Measurements from ENCODE around the gene YJU2. TPM values are rescaled to one million over a fixed set of nuclear protein-coding genes. Genes with fewer than 3 reads are reported as not detected.

YJU2 gene
- total and polyA plus RNA-seq, 9 donors: 18.4 to 33.1 (median 21.5) TPM

DNA sequence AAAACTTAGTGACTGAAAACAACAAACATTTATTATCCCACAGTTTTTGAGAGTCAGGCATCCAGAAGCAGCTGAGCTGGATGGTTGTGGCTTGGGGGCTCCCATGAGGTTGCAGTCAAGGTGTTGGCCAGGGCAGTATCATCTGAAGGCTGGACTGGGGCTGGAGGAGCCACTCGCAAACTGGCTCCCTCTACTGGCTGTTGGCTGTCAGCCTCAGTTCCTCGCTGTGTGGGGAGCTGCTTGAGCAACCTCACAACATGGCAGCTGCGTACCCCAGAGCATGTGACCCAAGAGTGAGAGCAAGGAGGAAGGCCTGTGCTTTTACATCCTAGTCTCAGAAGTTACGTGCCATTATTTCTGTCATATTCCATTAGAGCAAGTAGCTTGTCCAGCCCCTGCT, 9.7 kb downstream of the YJU2 start:
- peaks cover 4% of the 10 kb centered on the region for H3K36me3 ChIP-seq

DNA sequence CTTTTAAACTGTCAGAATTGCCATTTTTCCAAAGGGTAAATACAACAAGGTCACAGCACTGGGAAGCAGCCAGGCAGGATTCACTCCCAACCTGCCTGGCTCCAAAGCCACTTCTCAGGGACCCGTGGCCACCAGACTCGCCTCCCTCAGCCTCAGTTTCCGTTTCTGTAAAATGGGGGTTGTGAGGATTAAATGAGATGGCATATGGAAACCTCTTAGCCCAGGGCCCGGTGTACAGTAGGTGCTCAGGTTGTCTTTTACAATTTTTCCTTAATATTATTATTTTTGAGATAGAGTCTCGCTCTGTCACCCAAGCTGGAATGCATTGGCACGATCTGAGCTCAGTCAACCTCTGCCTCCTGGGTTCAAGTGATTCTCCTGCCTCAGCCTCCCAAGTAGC, 10.1 kb downstream of the YJU2 start:
- Histone ChIP-seq H3K27me3 (no peaks in the 10 kb centered on the region), H3K36me3 (peaks cover 4% of the 10 kb centered on the region), H3K27ac (no peak overlapping the region), H3K4me3 (no peak overlapping the region), H3K9me3 (peaks cover 0 to 10% of the 10 kb centered on the region in 2 donors), H3K4me1 (ENCODE audit: insufficient read depth) (no peaks in the 10 kb centered on the region)
- intact Hi-C loops (cut with DNase I): no loop called here
- DNase-seq: no peak
- TF ChIP-seq EP300 (IDR thresholded peaks at IDR 0.05): no peak
- TF ChIP-seq POLR2A (IDR thresholded peaks at IDR 0.05): no peak
- TF ChIP-seq, protein P1, sequence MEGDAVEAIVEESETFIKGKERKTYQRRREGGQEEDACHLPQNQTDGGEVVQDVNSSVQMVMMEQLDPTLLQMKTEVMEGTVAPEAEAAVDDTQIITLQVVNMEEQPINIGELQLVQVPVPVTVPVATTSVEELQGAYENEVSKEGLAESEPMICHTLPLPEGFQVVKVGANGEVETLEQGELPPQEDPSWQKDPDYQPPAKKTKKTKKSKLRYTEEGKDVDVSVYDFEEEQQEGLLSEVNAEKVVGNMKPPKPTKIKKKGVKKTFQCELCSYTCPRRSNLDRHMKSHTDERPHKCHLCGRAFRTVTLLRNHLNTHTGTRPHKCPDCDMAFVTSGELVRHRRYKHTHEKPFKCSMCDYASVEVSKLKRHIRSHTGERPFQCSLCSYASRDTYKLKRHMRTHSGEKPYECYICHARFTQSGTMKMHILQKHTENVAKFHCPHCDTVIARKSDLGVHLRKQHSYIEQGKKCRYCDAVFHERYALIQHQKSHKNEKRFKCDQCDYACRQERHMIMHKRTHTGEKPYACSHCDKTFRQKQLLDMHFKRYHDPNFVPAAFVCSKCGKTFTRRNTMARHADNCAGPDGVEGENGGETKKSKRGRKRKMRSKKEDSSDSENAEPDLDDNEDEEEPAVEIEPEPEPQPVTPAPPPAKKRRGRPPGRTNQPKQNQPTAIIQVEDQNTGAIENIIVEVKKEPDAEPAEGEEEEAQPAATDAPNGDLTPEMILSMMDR (IDR thresholded peaks at IDR 0.05): no peak
- 79 to 88% (median 84%) methylated on average over 6 of the region's 6 CpGs for WGBS, 3 donors

More for the DNA sequence above, 9.7 kb downstream of the YJU2 start:
- H3K4me1 ChIP-seq (ENCODE audit: insufficient read depth): no peaks in the 10 kb centered on the region
- intact Hi-C loops (cut with DNase I): no loop called here
- no peak overlapping the region for H3K27ac ChIP-seq
- TF ChIP-seq POLR2A (IDR thresholded peaks at IDR 0.05) (no peak), EP300 (IDR thresholded peaks at IDR 0.05) (no peak)
- TF ChIP-seq, protein P1 (IDR thresholded peaks at IDR 0.05): no peak
- DNase-seq: no peak
- peaks cover 0 to 10% of the 10 kb centered on the region in 2 donors for H3K9me3 ChIP-seq
- no peaks in the 10 kb centered on the region for H3K27me3 ChIP-seq
- H3K4me3 ChIP-seq: no peak overlapping the region
- WGBS, 3 donors: 97 to 100% (median 98%) methylated on average over 4 of the region's 4 CpGs

GRCh38 chr19:4258181-4258580, 11.3 kb downstream of the YJU2 start:
- H3K9me3 ChIP-seq: peaks cover 0 to 10% of the 10 kb centered on the region in 2 donors
- DNase-seq: no peak
- 90 to 91% (median 90%) methylated on average over 28 of the region's 28 CpGs for WGBS, 3 donors
- H3K4me1 ChIP-seq (ENCODE audit: insufficient read depth): no peaks in the 10 kb centered on the region
- no peaks in the 10 kb centered on the region for H3K27me3 ChIP-seq
- peaks cover 4% of the 10 kb centered on the region for H3K36me3 ChIP-seq
- H3K4me3 ChIP-seq: no peak overlapping the region
- TF ChIP-seq, protein P1 (IDR thresholded peaks at IDR 0.05): no peak
- TF ChIP-seq POLR2A (IDR thresholded peaks at IDR 0.05) (no peak), EP300 (IDR thresholded peaks at IDR 0.05) (no peak)
- intact Hi-C loops (cut with DNase I): no loop called here
- no peak overlapping the region for H3K27ac ChIP-seq

- Histone ChIP-seq H3K36me3 (no peaks in the 10 kb centered on the region), H3K27ac (no peak overlapping the region), H3K4me3 (no peak overlapping the region), H3K27me3 (no peaks in the 10 kb centered on the region), H3K9me3 (peaks cover 0 to 6% of the 10 kb centered on the region in 2 donors), H3K4me1 (ENCODE audit: insufficient read depth) (no peaks in the 10 kb centered on the region)
- TF ChIP-seq EP300 (IDR thresholded peaks at IDR 0.05): no peak
- TF ChIP-seq, protein P1 (IDR thresholded peaks at IDR 0.05): no peak
- TF ChIP-seq POLR2A (IDR thresholded peaks at IDR 0.05): no peak
- 93 to 94% (median 93%) methylated on average over 11 of the region's 11 CpGs for WGBS, 3 donors
- intact Hi-C loops (cut with DNase I): loop anchor here (10.0 kb wide), 4 partner anchors 84 to 294 kb away; partner anchors contain the start of genes MPND (in 1 of the 4) and SEMA6B (in 1 of the 4)
- DNase-seq: no peak
These were observed 13.8 kb downstream of the YJU2 start for GRCh38 chr19:4260613-4261191.
